HG02642 (cell line): ENCODE results near the gene JAZF1.
"Not testable (repeated sequence)": the region's sequence is repeated elsewhere in the genome, so short reads cannot be mapped to it uniquely, and the experiment has no call there.

Experiments
- ATAC-seq: cut with Tn5 transposase; IDR thresholded peaks from one replicate; pipeline ENCODE4 v1.9.1; 2021; ENCODE audit warnings: mild to moderate bottlenecking; ENCODE audit not compliant: unreplicated experiment, poor library complexity

JAZF1 gene

DNA sequence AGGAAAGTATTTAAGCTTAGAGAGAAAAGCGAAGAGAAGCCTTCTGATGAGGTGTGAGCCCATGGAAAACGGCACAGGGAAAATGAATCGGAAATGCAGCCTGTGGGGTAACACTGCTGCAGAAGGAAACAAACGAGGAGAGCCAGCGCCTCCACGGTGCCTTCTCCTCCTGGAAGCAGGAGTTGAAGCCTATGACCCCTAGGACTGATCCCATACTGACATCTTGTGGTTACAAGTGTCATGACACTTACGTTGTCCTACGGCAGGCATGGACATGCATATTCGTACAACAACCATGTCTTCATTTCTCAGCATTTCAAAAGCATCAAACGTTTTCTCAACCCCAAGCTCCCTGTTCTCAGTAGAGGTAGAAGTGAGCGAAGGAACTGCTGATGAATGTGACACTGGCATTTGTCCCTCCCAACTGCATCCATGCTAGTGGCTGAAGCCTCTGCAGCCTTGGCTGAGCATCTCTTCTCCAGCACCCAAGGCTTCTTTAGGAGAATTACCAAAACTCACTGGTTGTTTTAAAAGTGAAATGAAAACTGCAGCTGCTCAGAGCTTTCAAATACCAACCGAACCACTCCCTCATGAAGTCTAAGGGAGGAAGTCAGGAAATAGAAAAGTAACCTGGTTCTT lies 160.2 kb downstream of the JAZF1 start:
- ATAC-seq, result no peak

DNA sequence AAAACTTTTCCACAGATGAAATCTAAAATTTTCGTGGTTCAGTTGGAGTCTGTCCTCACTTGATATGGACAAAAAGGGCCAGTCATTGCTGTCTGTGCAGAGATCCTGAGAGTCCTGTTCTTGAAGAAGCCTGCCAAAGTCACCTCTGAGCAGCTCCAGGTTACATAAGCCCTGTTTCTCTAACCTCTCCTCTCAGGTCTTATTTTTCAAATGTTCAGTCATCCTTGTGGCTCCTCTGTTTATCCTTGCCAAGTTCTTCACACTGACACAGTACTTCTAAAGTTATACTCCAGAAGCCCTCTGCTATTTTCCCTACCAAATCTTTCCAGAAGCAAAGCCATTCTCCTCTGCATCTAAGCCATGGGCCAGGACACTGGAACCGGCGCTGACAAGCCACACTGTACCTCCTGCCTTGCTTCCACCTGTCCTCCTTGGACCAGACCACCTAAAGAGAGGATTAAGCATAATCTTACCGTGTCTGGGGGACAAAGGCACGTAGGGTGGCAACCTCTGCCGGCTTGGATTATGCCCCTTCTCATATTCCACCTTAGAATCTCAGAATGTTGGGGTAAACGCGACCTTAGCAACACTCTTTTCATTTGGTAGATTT lies 161.6 kb downstream of the JAZF1 start:
- ATAC-seq, result no peak

DNA sequence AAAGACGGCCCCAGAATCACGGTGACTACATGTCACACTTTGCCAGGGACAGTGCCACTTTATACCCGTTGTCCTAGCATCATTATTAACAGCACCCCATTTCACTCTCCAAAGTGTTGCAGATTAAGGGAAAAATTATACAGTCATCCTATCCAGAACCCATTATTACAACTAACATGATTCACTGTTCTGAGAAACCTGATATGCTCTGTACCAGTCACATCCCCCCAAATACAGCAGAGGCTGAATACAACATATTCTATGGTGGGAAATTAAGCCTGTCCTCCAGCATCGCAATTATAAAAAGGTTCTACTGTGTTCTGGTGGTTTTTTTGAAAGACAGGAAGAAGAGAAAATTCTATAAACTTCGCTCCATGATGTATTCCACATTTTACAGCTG lies 162.1 kb downstream of the JAZF1 start:
- ATAC-seq, result no peak

DNA sequence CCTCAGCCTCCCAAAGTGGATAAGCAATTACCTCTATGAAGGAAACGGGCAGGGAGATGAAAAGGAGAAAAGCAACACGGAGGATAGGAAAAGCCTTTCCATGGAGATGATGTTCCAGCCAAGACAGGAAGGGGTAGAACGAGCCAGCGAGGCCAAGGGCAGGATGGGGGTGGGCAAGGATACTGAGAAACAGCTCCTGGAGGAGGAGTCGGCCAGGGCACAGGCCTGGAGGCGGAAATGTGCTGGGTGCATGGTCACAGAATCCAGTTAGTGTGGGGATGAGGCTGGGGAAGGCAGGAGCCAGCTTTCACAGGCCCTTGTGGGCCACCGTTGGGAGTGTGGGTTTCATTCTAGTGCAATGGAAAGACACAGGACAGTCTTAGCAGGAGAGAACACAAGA lies 162.6 kb downstream of the JAZF1 start:
- no peak for ATAC-seq

DNA sequence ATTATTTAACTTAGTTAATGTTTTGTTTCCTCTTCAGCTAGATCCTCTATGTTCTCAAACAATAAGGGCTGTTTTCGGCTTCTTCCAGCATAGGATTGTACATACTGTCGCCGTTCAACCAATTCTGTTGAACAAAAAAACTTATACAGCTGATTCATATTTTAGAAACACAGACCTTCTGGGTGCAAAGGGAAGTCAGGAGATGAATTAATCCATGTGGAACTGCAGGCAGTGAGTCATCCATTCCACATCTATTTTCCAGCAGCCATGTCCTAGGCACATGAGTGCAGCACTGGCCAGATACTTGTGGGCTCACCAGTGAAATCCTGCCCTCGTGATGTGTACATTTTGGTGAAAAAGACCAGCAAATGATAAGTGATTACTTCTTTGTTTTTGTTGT lies 163.2 kb downstream of the JAZF1 start:
- ATAC-seq, result no peak

DNA sequence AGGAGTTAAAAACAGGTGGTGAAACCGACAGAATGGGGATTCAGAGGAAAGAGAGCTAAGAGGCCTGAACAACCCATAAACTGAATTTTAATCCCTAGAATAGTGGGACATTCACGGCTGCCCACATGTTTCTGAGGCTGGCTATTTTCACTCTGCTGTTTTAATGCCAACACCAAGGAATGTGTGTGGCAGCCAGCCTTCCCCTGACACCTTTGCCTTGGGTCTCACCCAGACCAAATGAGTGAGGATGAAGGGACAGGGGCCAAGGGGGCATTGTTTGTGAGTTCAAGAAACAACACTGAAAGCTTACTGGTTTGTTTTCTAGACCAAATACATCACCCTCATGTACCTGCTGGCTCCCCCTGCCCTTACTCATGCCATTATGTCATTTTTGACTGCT lies 164.3 kb downstream of the JAZF1 start:
- ATAC-seq, result no peak

DNA sequence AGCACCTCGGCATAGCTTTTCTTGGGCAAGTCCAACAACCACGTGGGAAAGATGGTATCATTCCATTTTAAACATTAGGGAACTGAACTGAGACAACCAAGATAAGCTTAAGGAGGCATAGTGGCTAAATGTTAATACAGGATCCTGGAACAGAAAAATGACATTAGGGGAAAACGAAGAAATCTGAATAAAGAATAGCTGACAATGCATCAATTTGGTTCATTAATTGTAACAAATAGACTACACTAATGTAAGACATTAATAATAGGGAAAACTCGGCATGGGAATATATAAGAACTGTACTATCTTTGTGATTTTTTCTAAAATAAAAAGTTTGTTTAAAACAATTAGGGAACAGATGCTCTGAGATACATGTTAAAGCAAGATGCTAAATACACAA lies 165.4 kb downstream of the JAZF1 start:
- no peak for ATAC-seq

DNA sequence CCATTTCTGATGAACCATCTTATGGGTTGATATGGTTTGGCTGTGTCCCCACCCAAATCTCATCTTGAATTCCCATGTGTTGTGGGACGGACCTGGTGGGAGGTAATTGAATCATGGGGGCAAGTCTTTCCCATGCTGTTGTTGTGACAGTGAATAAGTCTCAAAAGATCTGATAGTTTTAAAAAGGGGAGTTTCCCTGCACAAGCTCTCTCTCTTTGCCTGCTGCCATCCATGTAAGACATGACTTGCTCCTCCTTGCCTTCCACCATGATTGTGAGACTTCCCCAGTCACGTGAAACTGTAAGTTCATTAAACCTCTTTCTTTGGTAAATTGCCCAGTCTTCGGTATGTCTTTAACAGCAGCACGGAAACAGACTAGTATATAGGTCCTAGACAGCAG lies 166.3 kb downstream of the JAZF1 start:
- ATAC-seq, result not testable (repeated sequence)

DNA sequence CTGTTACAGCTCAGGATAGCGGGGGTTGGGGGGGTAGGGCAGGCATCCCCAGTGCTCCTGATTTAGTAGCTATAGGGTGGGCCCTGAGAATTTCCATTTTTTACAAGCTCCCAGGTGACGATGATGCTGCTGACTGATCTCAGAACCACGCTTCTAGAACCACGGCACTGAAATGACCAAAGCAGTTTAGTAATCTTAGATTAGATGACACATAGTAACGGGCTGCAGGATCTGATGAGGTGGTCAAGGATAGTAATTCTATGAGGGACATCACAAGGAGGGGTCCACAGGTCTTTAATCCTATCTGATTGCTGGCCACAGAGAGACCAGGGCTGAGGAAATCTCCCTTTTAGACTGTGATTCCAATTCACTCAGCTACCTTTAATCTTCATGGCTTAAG lies 167.2 kb downstream of the JAZF1 start:
- ATAC-seq, result no peak

DNA sequence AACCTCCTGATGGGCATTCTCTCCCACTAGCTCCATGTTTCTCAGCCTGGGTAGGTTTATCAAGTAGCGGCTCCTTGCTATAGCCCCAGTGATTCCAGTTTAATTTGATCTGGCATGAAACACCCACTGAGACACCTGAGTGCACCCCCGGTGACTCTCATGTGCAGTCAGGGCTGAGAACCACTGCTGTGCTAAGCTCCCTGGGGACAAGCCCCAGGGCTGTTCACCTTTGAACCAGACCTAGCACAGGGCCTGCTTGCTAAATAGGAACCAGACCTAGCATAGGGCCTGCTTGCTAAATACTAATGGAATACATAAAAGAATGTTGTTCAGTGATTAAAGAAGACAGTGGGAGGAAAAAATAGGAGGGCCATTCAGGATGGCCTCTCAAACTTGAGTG lies 167.6 kb downstream of the JAZF1 start:
- no peak for ATAC-seq

DNA sequence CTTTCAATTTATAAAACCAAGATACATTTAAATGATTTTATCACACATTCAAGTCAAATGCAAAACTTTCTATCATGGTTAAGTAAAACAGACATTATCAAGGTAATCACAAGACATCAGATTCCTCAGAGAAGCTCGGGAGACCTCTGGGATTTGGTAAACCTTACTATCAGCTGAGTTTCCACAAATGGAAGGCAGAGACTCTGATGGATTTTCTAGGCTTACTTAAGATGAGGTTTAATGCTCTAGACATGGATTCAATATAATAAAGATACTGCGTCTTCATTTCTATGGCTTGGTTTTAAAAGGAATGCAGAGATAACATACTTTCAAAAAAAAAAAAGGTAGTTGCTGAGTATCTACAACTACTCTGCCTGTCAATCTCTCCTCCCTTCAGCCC lies 171.7 kb downstream of the JAZF1 start:
- no peak for ATAC-seq

DNA sequence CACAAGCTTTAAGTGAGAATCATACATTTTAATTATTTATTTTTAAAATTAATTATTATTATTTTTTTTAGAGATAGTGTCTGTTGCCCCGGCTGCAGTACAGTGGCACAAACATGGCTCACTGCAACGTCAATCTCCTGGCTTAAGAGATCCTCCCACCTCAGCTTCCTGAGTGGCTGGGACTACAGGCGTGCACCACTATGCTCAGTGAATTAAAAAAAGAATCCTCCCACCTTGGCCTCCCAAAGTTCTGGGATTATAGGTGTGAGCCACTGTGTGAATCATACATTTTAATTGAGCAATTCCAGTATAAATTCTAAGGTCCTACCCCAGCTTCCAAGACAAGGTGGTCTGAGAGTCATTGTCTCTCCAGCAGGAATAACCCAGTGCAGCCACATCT lies 172.4 kb downstream of the JAZF1 start:
- ATAC-seq, result no peak

DNA sequence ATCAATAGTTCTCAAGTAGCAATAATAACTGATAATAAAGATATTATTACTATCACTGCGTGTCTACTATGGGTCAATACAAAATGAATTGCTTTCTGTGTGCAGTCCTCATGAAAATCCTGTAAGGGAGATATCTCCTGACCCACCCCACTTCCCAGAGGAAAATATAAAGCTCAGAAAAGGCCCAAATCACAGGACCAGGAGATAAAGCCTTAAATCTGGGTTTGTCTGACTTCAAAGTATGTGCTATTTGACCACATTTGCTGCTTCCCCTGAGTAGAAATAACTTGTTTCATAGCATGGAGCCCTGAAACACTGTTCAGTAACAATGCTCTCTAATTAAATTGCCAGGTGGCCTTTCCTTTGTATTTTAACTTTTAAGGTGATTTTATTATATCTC lies 174.1 kb downstream of the JAZF1 start:
- no peak for ATAC-seq

DNA sequence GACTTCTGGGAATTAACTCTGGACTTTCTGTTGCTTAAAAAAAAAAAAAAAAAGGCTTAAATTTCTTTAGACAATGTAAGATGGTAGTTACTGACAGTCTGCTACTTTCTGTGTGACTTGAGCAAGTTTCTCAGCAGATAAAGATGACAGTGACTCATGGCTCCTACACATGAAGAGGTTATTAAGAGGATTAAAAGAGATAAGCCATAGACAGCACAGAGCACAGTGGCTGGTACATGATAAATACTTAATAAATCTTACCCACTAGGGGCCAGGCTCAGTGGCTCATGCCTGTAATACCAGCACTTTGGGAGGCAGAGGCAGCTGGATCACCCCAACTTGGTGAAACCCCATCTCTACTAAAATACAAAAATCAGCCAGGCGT lies 174.8 kb downstream of the JAZF1 start:
- ATAC-seq, result no peak

DNA sequence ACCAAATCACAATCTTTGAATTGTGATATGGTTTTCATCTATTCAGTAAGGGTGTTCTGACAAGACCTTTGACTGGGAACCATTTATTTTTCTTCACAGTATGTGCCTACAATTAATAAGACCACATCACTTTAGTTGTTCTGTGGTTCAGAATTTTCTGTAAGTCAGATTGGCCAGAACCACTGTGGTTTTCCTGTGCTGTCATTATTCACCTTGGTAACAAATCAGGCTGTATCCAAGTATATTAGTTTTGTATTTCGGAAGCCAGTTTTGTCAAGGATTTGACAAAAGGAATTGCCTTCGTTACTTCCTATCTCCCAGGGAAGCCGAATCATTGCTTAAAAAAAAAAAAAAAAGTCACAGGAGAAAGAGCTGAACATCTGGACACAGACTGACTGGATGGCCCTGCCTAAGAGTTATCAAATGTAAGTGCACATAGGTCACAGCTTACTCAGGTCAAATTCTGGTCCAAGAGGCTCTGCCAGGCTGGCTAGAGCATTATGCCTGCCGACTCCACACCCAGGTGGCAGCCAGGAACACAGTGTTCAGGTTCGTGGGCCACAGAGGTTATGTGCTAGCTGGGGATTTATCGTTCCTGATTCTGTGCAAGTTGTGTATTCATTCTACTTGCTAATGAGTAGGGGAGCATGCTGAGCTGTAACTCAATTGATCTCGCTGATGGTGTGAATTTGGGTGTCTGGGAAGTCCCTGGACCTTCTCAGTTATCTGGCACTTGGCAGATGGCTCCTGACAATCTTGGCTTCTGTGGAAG lies 175.3 kb downstream of the JAZF1 start:
- ATAC-seq, result no peak

DNA sequence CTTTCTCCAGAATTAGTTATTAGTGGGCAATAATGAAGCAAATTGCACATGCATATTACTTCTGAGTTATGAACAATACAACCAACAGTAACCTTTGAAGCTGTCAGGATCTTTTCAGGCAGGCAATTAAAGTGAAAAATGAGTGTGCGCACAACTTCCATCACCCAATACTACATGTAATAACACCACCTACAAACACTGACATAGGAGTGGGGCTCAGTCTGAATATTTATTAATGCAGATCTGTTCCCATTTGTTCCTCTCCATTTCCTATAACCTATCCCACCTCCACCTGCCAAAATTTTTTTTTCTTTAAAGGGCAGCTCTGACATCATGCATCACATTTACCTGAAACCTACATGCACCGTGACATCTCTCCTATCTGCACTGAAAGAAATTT lies 177.2 kb downstream of the JAZF1 start:
- no peak for ATAC-seq

DNA sequence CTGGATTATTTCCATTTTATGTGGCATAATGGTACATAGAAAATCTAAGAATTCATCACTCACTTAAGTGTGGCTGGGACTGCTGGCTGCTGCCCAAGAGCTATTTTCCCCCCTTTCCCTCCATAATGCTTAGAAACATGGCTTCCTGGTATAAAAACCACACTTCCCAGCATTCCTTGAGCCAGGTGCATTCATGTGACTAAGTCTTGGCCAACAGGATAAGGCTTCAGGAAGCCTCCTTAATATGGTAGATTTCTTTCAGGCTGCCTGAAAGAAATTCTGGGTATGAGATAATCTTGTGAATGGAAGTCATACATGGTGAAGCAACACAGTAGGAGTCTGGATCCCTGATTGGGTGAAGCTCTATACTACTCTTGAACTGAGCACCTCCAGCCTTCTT lies 178.0 kb downstream of the JAZF1 start:
- ATAC-seq, result no peak

DNA sequence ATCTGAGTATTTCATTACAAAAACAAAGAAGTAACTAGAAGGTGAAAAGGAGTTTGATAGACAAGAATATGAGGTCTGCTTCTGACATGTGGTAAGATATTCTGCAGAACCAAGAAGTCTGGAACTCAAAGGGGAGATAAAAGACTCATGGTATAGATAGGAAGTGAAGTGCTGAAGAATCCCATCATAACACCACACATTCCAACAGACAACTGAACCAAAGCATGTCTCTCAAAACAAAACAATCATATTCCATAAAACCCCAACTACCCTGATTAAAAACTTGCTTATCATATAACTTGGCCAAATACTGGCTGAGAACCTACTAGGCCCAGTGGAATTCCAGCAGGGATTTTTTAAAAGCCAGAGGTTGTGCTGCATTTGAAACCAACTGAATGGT lies 178.7 kb downstream of the JAZF1 start:
- ATAC-seq, result no peak

DNA sequence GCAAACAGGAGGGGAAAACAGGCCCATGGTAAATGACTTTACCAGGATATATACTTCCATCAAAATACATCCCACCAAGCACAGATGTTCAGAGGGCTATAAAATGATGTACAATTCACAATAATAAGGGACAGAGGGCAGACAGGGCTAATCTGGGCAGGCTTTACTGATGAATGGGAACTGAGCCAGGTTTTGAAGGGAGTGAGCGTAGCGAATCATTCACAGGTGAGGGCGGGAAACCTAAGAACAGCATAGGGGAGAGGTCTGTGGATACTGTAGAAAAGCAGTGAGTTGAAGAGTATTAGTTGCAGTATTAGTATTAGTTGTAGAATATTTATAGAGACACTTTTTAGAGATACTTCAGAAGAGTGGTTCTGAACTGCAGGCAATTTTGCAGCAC lies 180.8 kb downstream of the JAZF1 start:
- ATAC-seq, result no peak

DNA sequence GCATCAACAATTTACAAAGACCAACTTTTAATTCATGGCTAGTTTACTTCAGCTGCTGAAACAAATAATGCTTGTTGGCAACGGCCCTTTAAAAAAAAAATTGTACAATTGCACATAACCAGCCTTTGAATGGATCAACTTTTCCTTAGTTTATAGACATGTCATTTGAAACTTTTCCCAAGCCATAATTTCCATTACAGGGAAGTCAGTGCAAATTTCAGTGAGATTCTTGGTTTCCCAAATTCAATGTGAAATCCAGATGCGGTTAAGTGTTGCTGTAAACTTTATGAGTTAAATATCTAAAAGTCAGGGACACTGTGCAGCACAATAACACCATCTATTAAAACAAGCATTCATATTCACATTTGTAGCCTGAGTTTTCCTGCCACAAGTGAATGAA lies 182.2 kb downstream of the JAZF1 start:
- no peak for ATAC-seq

DNA sequence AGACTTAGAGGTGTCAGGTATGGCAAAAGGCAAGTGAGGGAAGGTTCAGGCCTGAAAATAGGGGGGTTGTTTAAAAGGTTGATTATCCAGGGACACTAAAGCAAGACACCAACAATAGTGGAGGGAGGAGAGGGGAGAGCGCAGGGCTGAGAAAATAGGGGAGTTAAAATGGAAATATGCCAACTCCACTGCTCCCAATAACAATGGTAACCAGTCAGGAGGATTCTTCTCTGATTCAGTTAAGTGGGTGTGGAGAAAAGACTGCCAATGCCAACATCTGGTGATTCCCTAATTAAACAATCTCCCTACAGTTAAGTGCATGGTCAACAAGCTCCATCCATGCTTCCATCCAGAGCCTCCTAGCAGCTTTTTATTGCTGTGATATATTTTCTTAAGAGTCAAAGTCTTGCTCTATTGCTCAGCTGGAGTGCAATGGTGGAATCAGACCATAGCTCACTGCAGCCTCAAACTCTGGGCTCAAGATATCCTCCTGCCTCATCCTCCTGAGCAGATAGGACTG lies 183.3 kb downstream of the JAZF1 start:
- ATAC-seq, result no peak

DNA sequence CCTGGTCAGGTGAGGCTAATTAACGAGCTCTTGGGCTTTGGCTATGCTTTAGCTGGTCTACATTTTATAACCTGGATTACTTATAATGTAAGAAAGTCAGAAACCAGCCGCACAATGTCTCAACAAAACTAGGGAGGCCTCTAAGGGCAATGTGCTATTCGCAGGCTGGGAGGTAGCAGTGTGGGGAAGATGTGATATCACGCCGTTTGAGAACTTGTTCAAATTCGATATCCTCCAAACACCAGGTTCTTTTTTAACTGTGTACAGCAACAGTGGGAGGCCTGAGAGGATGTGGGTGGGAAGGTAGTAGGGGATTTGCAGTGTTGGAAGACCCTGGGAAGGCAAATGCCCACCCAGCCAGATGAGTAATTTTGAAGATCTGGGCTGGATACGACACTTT lies 184.5 kb downstream of the JAZF1 start:
- no peak for ATAC-seq
